DMS 273 (cell line): ENCODE results near the gene EDNRA.
"Not testable (repeated sequence)": the region's sequence is repeated elsewhere in the genome, so short reads cannot be mapped to it uniquely, and the experiment has no call there.

Experiments
- DNase-seq: peaks from one replicate; lab custom pipeline; 2025; ENCODE audit not compliant: unreplicated experiment; lab: John Stamatoyannopoulos, UW

Gene EDNRA

GRCh38 chr4:147480891-147481576 lies at the start of gene EDNRA:
Gene EDNRA (plus strand): TSS chr4:147481097. CDS start chr4:147485682, 4,585 bp downstream.
- DNase-seq = peak; percentile 41

- DNase-seq = not testable (repeated sequence)
Measured at GRCh38 chr4:147434370-147434769, 46.5 kb upstream of the EDNRA start.

- DNase-seq = no peak
Measured at GRCh38 chr4:147440442-147440841, 40.5 kb upstream of the EDNRA start.

- no peak for DNase-seq
Measured at GRCh38 chr4:147447786-147448185, 33.1 kb upstream of the EDNRA start.

- DNase-seq = no peak
Measured at GRCh38 chr4:147453561-147454141, 27.2 kb upstream of the EDNRA start.

GRCh38 chr4:147456706-147457105 lies 24.2 kb upstream of the EDNRA start:
- DNase-seq = no peak

- DNase-seq = no peak
Measured at GRCh38 chr4:147461161-147461560, 19.7 kb upstream of the EDNRA start.

GRCh38 chr4:147463065-147463464 lies 17.8 kb upstream of the EDNRA start:
- DNase-seq = no peak

GRCh38 chr4:147465461-147465860 lies 15.4 kb upstream of the EDNRA start:
- DNase-seq = no peak

GRCh38 chr4:147477439-147477838 lies 3.5 kb upstream of the EDNRA start:
- DNase-seq = no peak

GRCh38 chr4:147479376-147479775 lies 1.5 kb upstream of the EDNRA start:
- no peak for DNase-seq

- DNase-seq = peak; percentile 58
Measured at GRCh38 chr4:147479786-147480185, 1.1 kb upstream of the EDNRA start.

GRCh38 chr4:147480502-147480890 lies 401 bp upstream of the EDNRA start:
- no peak for DNase-seq

- DNase-seq = no peak
Measured at GRCh38 chr4:147481577-147482109, 746 bp downstream of the EDNRA start.

- no peak for DNase-seq
Measured at GRCh38 chr4:147482281-147482680, 1.4 kb downstream of the EDNRA start.

GRCh38 chr4:147485167-147485566 lies 4.3 kb downstream of the EDNRA start:
- no peak for DNase-seq

GRCh38 chr4:147487616-147488015 lies 6.7 kb downstream of the EDNRA start:
- DNase-seq = no peak

- no peak for DNase-seq
Measured at GRCh38 chr4:147488556-147488955, 7.7 kb downstream of the EDNRA start.

- DNase-seq = no peak
Measured at GRCh38 chr4:147491086-147491485, 10.2 kb downstream of the EDNRA start.

GRCh38 chr4:147492306-147492705 lies 11.4 kb downstream of the EDNRA start:
- no peak for DNase-seq

- DNase-seq = no peak
Measured at GRCh38 chr4:147492761-147493160, 11.9 kb downstream of the EDNRA start.

GRCh38 chr4:147493307-147493706 lies 12.4 kb downstream of the EDNRA start:
- no peak for DNase-seq

- DNase-seq = no peak
Measured at GRCh38 chr4:147494301-147494700, 13.4 kb downstream of the EDNRA start.
